WERI-Rb-1 (cell line): ENCODE data around the gene PAFAH2.

Source experiments
- DNase-seq: peaks from one replicate; pipeline ENCODE4 v3.0.0-alpha.2; 2020
- H3K27ac ChIP-seq: fragments of 250-450 bp; sonication (Bioruptor Pico); 2 replicates; pipeline ENCODE4 v1.5.1; 2020; ENCODE audit warnings: mild to moderate bottlenecking, moderate library complexity
- H3K27me3 ChIP-seq: fragments of 250-450 bp; sonication (Bioruptor Pico); 2 replicates; pipeline ENCODE4 v1.5.1; 2021; ENCODE audit warnings: mild to moderate bottlenecking, low read depth, moderate library complexity; ENCODE audit not compliant: insufficient read depth, severe bottlenecking
- H3K36me3 ChIP-seq: fragments of 250-450 bp; sonication (Bioruptor Pico); 2 replicates; pipeline ENCODE4 v1.5.1; 2020; ENCODE audit warnings: mild to moderate bottlenecking, moderate library complexity
- H3K4me3 ChIP-seq: 2 replicates; pipeline ENCODE4 v1.5.1; 2011; ENCODE audit warnings: low read depth, mild to moderate bottlenecking, control low read depth, low read length
- H3K9me3 ChIP-seq: fragments of 250-450 bp; sonication (Bioruptor Pico); 2 replicates; pipeline ENCODE4 v1.5.1; 2021; ENCODE audit warnings: mild to moderate bottlenecking, moderate library complexity; ENCODE audit not compliant: severe bottlenecking
- TF ChIP-seq, protein P1 (sequence below): IDR thresholded peaks from 2 replicates; pipeline ENCODE4 v1.5.1; 2011; ENCODE audit warnings: low read depth, mild to moderate bottlenecking, control low read depth, inconsistent platforms, low read length

Gene PAFAH2

DNA sequence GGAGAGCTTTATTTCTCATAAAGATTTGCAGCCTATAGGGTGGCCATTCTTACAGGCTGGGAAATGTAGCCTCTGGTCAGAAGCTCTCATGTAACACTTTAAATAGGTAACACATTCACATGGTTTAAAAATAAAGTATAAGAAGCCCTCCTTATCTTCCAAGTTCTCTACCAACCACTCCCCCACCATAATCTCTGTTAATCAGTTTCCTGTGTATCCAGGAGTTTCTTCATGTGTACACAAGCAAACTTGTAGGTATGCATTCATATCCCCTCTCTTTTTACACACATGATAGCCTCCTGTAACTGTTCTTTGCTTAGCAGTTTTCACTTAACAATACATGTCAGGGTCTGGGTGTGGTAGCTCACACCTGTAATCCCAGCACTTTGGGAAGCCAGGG, 86.7 kb downstream of the PAFAH2 start:
- Histone ChIP-seq H3K36me3 (no peaks in the 10 kb centered on the region), H3K27ac (no peak overlapping the region), H3K4me3 (no peak overlapping the region), H3K27me3 (no peaks in the 10 kb centered on the region), H3K9me3 (no peaks in the 10 kb centered on the region)
- DNase-seq: no peak
- TF ChIP-seq, protein P1, sequence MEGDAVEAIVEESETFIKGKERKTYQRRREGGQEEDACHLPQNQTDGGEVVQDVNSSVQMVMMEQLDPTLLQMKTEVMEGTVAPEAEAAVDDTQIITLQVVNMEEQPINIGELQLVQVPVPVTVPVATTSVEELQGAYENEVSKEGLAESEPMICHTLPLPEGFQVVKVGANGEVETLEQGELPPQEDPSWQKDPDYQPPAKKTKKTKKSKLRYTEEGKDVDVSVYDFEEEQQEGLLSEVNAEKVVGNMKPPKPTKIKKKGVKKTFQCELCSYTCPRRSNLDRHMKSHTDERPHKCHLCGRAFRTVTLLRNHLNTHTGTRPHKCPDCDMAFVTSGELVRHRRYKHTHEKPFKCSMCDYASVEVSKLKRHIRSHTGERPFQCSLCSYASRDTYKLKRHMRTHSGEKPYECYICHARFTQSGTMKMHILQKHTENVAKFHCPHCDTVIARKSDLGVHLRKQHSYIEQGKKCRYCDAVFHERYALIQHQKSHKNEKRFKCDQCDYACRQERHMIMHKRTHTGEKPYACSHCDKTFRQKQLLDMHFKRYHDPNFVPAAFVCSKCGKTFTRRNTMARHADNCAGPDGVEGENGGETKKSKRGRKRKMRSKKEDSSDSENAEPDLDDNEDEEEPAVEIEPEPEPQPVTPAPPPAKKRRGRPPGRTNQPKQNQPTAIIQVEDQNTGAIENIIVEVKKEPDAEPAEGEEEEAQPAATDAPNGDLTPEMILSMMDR: no peak
